Naive thymus-derived CD4-positive, alpha-beta T cell (primary cell): ENCODE results near the gene GMPS. TPM values are rescaled to one million over a fixed set of nuclear protein-coding genes. Genes with fewer than 3 reads are reported as not detected.

Experiments
- ATAC-seq: fragments of 150-1000 bp; cut with Tn5 transposase; 2 replicates; pipeline ENCODE4 v1.10.0; 2021; ENCODE audit warnings: mild to moderate bottlenecking, moderate library complexity
- CTCF ChIA-PET: fragments of 350-600 bp; sonication (Branson Sonifier 250); formaldehyde crosslinking; loops from one replicate; lab custom pipeline; 2021; ENCODE audit warnings: antibody characterized with exemption; lab: Charles Lee
- POLR2A ChIA-PET: fragments of 350-600 bp; sonication (Branson Sonifier 250); formaldehyde crosslinking; loops from one replicate; lab custom pipeline; 2021; ENCODE audit warnings: antibody characterized with exemption, inconsistent platforms; lab: Charles Lee
- DNase-seq, 9 donors: peaks; one replicate each; pipeline versions ENCODE4 v3.0.0 to v3.0.0-alpha.2; 2020 to 2022; ENCODE audit warnings: mixed read lengths in 1 of 9
- H3K27ac ChIP-seq: one replicate; pipeline ENCODE4 v1.7.0; 2013; ENCODE audit warnings: mild to moderate bottlenecking, low read depth, low read length, moderate library complexity
- H3K27me3 ChIP-seq, 2 donors: one replicate each; pipeline ENCODE4 v1.7.0; 2013; ENCODE audit warnings: low read length in 2 of 2, mild to moderate bottlenecking in 2 of 2, moderate library complexity in 2 of 2; ENCODE audit not compliant: control insufficient read depth in 2 of 2, insufficient read depth in 2 of 2
- H3K36me3 ChIP-seq, 3 experiments: 1 replicate in 2 of 3; 2 replicates in 1 of 3; pipeline ENCODE4 v1.7.0; 2013; ENCODE audit warnings: low read length in 3 of 3, mild to moderate bottlenecking in 3 of 3, moderate library complexity in 1 of 3; ENCODE audit not compliant: insufficient read depth in 3 of 3, control insufficient read depth in 2 of 3
- H3K4me1 ChIP-seq, 2 donors: one replicate each; pipeline ENCODE4 v1.7.0; 2013; ENCODE audit warnings: low read length in 2 of 2, mild to moderate bottlenecking in 2 of 2, moderate library complexity in 1 of 2; ENCODE audit not compliant: control insufficient read depth in 2 of 2, insufficient read depth in 2 of 2
- H3K4me3 ChIP-seq: 2 replicates; pipeline ENCODE4 v1.7.0; 2013; ENCODE audit warnings: mild to moderate bottlenecking, low read length
- H3K9me3 ChIP-seq, 3 experiments: 1 replicate in 2 of 3; 2 replicates in 1 of 3; pipeline ENCODE4 v1.7.0; 2013; ENCODE audit warnings: low read length in 3 of 3; ENCODE audit not compliant: control insufficient read depth in 2 of 3
- H3K27ac Mint-ChIP-seq, 9 donors: one replicate each; pipeline ENCODE4 v1.8.0; 2020 to 2022; ENCODE audit warnings: mixed read lengths in 9 of 9, mild to moderate bottlenecking in 8 of 9, moderate library complexity in 5 of 9, inconsistent platforms in 2 of 9
- H3K27me3 Mint-ChIP-seq, 5 donors: one replicate each; pipeline ENCODE4 v1.8.0; 2021 to 2022; ENCODE audit warnings: mixed read lengths in 5 of 5, mild to moderate bottlenecking in 1 of 5
- H3K36me3 Mint-ChIP-seq, 5 donors: one replicate each; pipeline ENCODE4 v1.8.0; 2020 to 2022; ENCODE audit warnings: mixed read lengths in 5 of 5, mild to moderate bottlenecking in 3 of 5, inconsistent platforms in 1 of 5
- H3K4me1 Mint-ChIP-seq, 7 donors: one replicate each; pipeline ENCODE4 v1.8.0; 2020 to 2022; ENCODE audit warnings: mixed read lengths in 7 of 7, mild to moderate bottlenecking in 3 of 7, inconsistent platforms in 1 of 7
- H3K4me3 Mint-ChIP-seq, 10 donors: one replicate each; pipeline ENCODE4 v1.8.0; 2020 to 2022; ENCODE audit warnings: mild to moderate bottlenecking in 10 of 10, mixed read lengths in 10 of 10, moderate library complexity in 6 of 10, inconsistent platforms in 2 of 10
- H3K9me3 Mint-ChIP-seq, 11 donors: one replicate each; pipeline ENCODE4 v1.8.0; 2020 to 2022; ENCODE audit warnings: mixed read lengths in 11 of 11, mild to moderate bottlenecking in 4 of 11, inconsistent platforms in 1 of 11, moderate library complexity in 1 of 11
- intact Hi-C, 2 donors: fragments of 100-400 bp; cut with micrococcal nuclease; formaldehyde crosslinking; loops; one replicate each; pipeline ENCODE4 v1.15.1; 2023
- polyA plus RNA-seq, 2 donors: library from polyadenylated mRNA; unstranded; fragments of 300-500 nt; fragmentation: Illumina TruSeq; gene quantifications; one replicate each; pipeline ENCODE4 v1.2.3, GENCODE V29; 2021
- total RNA-seq, 6 experiments: library from RNA in 5 of 6; stranded (reverse) in 5 of 6; gene quantifications; 1 replicate in 5 of 6; 2 replicates in 1 of 6; pipeline ENCODE4 v1.2.3 and lab custom pipeline; 2021 to 2026

GMPS gene
- total and polyA plus RNA-seq, 7 experiments from 2014 or later = 36.3 to 85.1 (median 47.5) TPM

GRCh38 chr3:155941354-155941753 is 70.9 kb downstream of the GMPS start:
- H3K9me3 ChIP-seq = no peaks in the 10 kb centered on the region
- no peak overlapping the region for H3K27ac Mint-ChIP-seq
- no peak overlapping the region for H3K4me3 ChIP-seq
- H3K9me3 Mint-ChIP-seq = no peaks in the 10 kb centered on the region
- no peak overlapping the region for H3K4me3 Mint-ChIP-seq
- ChIA-PET POLR2A (no interaction called here), CTCF (no interaction called here)
- intact Hi-C loops = no loop called here
- H3K36me3 Mint-ChIP-seq = peaks cover 8 to 36% (median 28%) of the 10 kb centered on the region in 5 donors
- ATAC-seq (no peak), DNase-seq (no peak)
- H3K27ac ChIP-seq = no peak overlapping the region
- H3K27me3 Mint-ChIP-seq = no peaks in the 10 kb centered on the region
- H3K4me1 ChIP-seq = no peaks in the 10 kb centered on the region
- no peaks in the 10 kb centered on the region for H3K4me1 Mint-ChIP-seq
- no peaks in the 10 kb centered on the region for H3K27me3 ChIP-seq
- peaks cover 0 to 24% (median 4%) of the 10 kb centered on the region in 3 experiments for H3K36me3 ChIP-seq

- Mint-ChIP-seq H3K4me1 (no peaks in the 10 kb centered on the region), H3K4me3 (no peak overlapping the region), H3K9me3 (no peaks in the 10 kb centered on the region), H3K27me3 (no peaks in the 10 kb centered on the region), H3K36me3 (peaks cover 2 to 17% (median 6%) of the 10 kb centered on the region in 5 donors), H3K27ac (no peak overlapping the region)
- no peaks in the 10 kb centered on the region for H3K9me3 ChIP-seq
- H3K27me3 ChIP-seq = no peaks in the 10 kb centered on the region
- ChIA-PET POLR2A (interaction anchor here (0.9 kb wide), 1 partner anchor 74 kb away, joined by 3 read pairs; the partner anchor contains the start of gene GMPS), CTCF (no interaction called here)
- no peak for ATAC-seq
- intact Hi-C loops = no loop called here
- H3K4me3 ChIP-seq = no peak overlapping the region
- DNase-seq = no peak
- no peaks in the 10 kb centered on the region for H3K36me3 ChIP-seq
- H3K27ac ChIP-seq = no peak overlapping the region
- no peaks in the 10 kb centered on the region for H3K4me1 ChIP-seq
Measured at GRCh38 chr3:155944081-155944480, 73.6 kb downstream of the GMPS start.

GRCh38 chr3:155946178-155946577 is 75.7 kb downstream of the GMPS start:
- ChIA-PET CTCF (no interaction called here), POLR2A (interaction anchor here (0.6 kb wide), 1 partner anchor 34 kb away, joined by 3 read pairs; no protein-coding TSS in a partner anchor)
- H3K4me1 Mint-ChIP-seq = no peaks in the 10 kb centered on the region
- H3K36me3 ChIP-seq = no peaks in the 10 kb centered on the region
- no peaks in the 10 kb centered on the region for H3K27me3 ChIP-seq
- no peak for ATAC-seq
- no peak for DNase-seq
- H3K9me3 Mint-ChIP-seq = no peaks in the 10 kb centered on the region
- H3K36me3 Mint-ChIP-seq = peaks cover 0 to 11% (median 0%) of the 10 kb centered on the region in 5 donors
- H3K4me1 ChIP-seq = no peaks in the 10 kb centered on the region
- no peaks in the 10 kb centered on the region for H3K27me3 Mint-ChIP-seq
- intact Hi-C loops = no loop called here
- H3K9me3 ChIP-seq = no peaks in the 10 kb centered on the region
- H3K4me3 Mint-ChIP-seq = no peak overlapping the region
- H3K27ac ChIP-seq = no peak overlapping the region
- no peak overlapping the region for H3K4me3 ChIP-seq
- no peak overlapping the region for H3K27ac Mint-ChIP-seq

- no peaks in the 10 kb centered on the region for H3K27me3 Mint-ChIP-seq
- Histone ChIP-seq H3K36me3 (no peaks in the 10 kb centered on the region), H3K4me3 (no peak overlapping the region), H3K27ac (no peak overlapping the region), H3K27me3 (no peaks in the 10 kb centered on the region), H3K4me1 (no peaks in the 10 kb centered on the region), H3K9me3 (no peaks in the 10 kb centered on the region)
- intact Hi-C loops = no loop called here
- H3K36me3 Mint-ChIP-seq = no peaks in the 10 kb centered on the region
- H3K9me3 Mint-ChIP-seq = peaks cover 0 to 6% (median 0%) of the 10 kb centered on the region in 11 donors
- H3K4me1 Mint-ChIP-seq = no peaks in the 10 kb centered on the region
- ChIA-PET CTCF (no interaction called here), POLR2A (no interaction called here)
- no peak overlapping the region for H3K27ac Mint-ChIP-seq
- ATAC-seq (no peak), DNase-seq (no peak)
- no peak overlapping the region for H3K4me3 Mint-ChIP-seq
Measured at GRCh38 chr3:155948476-155948875, 78.0 kb downstream of the GMPS start.

GRCh38 chr3:155949453-155950217 is 79.2 kb downstream of the GMPS start:
- POLR2A ChIA-PET = no interaction called here
- DNase-seq (no peak), ATAC-seq (no peak)
- no peaks in the 10 kb centered on the region for H3K4me1 Mint-ChIP-seq
- Histone ChIP-seq H3K36me3 (no peaks in the 10 kb centered on the region), H3K27ac (no peak overlapping the region), H3K4me1 (no peaks in the 10 kb centered on the region), H3K4me3 (no peak overlapping the region), H3K9me3 (no peaks in the 10 kb centered on the region), H3K27me3 (no peaks in the 10 kb centered on the region)
- no peak overlapping the region for H3K4me3 Mint-ChIP-seq
- H3K27ac Mint-ChIP-seq = peak overlapping the region in 1 of 9 donors; percentile 4
- H3K9me3 Mint-ChIP-seq = peaks cover 0 to 6% (median 3%) of the 10 kb centered on the region in 11 donors
- intact Hi-C loops = loop anchor here in 1 of 2 donors (10.0 kb wide), 1 partner anchor 145 kb away; the partner anchor contains the start of gene C3orf33
- peaks cover 0 to 4% (median 0%) of the 10 kb centered on the region in 5 donors for H3K36me3 Mint-ChIP-seq
- H3K27me3 Mint-ChIP-seq = no peaks in the 10 kb centered on the region
- CTCF ChIA-PET = no interaction called here

GRCh38 chr3:155956508-155957411 is 86.3 kb downstream of the GMPS start:
- no peak for ATAC-seq
- Mint-ChIP-seq H3K4me3 (no peak overlapping the region), H3K27me3 (peaks cover 0 to 5% (median 0%) of the 10 kb centered on the region in 5 donors), H3K4me1 (peaks cover 0 to 4% (median 0%) of the 10 kb centered on the region in 7 donors), H3K27ac (no peak overlapping the region), H3K9me3 (peaks cover 0 to 9% (median 3%) of the 10 kb centered on the region in 11 donors), H3K36me3 (peaks cover 0 to 7% (median 3%) of the 10 kb centered on the region in 5 donors)
- Histone ChIP-seq H3K4me1 (no peaks in the 10 kb centered on the region), H3K9me3 (no peaks in the 10 kb centered on the region), H3K36me3 (no peaks in the 10 kb centered on the region), H3K27ac (no peak overlapping the region), H3K27me3 (no peaks in the 10 kb centered on the region), H3K4me3 (no peak overlapping the region)
- DNase-seq = no peak
- intact Hi-C loops = loop anchor here in 1 of 2 donors (10.0 kb wide), 1 partner anchor 152 kb away; the partner anchor contains the start of gene C3orf33
- POLR2A ChIA-PET = no interaction called here
- CTCF ChIA-PET = no interaction called here
